GF-D8 (cell line): ENCODE results near the gene SPECC1.
"Not testable (repeated sequence)": the region's sequence is repeated elsewhere in the genome, so short reads cannot be mapped to it uniquely, and the experiment has no call there.

Experiments
- DNase-seq: peaks from one replicate; lab custom pipeline; 2025; lab: John Stamatoyannopoulos, UW

SPECC1 gene

DNA sequence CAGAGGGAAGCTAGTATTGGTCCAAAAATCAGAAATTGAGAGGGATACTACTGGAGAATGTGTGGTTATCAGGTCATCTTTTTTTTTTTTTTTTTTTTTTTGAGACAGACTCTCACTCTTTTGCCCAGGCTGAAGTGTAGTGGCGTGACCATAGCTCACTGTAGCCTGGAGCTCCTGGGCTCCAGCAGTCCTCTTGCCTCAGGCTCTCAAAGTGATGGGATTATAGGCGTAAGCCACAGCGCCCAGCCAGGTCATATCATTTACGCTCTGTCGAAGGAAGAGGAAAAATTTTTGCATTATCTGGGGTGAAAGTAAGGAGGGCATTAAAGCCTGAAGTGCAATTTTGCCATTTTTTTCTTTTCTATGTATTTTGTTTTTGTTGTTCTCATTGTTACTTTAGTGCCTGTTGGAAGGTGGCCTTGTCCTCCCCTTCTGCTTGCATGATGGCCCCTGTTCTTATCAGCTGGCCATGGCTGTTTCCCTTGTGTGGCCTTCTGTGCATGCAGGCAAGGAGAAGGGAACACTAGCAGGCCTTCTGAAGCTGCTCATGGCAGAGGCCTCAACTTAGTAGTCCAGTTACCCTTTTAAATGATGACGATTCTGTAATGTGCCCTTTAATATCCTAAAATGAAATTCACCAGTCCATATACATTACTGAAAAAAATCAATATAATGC is 118.3 kb downstream of the SPECC1 start:
- DNase-seq: no peak

DNA sequence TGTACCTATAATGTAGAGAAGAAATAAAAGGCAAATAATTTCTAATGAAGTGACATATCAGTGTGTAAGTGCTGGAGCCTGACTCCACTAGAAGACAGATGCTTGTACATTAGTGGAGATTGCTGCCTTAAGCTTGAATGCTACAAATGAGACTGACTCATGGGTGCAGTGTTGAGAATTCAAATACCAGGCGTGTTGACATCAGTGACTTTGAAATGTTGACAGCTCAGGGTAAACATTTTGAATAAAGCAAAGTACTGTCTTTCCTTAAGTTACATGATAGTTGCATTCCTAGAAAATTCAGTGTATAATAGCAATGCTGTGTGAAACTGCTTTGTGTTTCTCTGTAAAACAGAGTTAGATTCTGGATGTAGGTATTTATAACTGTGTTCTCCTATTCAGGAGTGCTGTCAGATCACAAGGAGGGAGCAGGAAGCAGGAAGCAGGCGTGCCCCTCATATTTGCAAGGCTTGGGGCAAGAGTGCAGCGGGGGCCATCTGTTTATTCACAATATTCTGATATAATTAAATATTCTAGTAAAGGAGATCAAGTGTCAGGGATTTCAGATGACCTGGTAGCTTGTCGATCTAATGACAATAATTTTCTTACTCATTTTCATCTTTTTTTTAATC is 119.0 kb downstream of the SPECC1 start:
- DNase-seq: no peak

DNA sequence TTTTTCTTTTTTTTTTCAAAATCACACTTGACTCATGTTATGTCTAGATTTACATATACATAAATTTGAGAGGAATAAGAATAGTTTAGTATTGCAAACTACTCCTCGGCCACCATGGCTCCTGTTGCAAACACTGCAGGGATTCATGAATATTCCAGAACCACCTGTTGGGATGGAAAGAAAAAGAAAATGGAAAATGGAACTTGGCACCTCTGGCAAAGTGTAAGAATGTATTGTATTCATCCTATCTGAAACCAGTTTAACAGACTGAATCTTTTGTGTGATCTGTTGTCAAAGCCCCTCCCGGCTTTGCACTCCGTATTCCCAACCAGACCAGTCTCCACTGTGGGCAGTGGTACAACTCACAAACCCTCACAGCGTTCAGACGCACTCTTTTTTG is 124.4 kb downstream of the SPECC1 start:
- no peak for DNase-seq

DNA sequence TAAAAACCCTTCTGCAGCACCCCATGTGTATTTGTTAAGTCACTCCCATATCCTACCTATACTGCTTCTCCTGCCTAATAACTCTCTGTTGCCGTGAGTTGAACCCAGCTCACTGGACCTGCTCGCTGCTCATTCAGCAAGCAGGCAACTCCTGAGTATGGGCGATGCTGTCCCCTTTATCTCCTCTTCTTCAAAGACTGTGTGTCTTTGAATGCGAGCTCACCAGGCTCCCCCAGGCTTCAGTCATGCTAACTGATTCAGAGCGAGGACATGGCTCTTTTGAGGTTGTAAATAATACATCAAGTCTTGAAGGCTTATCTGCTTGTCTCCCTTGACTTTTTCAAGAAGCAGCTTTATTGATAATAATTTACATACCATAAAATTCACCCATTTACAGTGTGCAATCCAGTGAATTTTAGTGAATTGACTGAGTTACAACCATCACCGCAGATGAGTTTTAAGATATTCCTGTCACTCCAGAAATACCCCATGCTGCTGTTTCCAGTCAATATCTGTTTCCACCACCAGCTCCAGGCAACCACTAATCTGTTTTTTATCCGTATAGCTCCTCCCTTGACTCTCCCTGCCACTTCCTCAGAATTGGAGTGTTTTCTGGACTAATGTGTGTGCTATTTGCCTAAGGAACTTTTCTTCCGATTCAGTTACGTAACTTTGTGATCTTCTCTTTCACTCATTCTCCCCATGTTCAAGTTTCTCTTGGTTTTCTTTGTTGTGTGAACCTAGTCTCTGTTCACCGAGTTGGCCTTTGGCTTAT is 132.2 kb downstream of the SPECC1 start:
- DNase-seq: no peak

DNA sequence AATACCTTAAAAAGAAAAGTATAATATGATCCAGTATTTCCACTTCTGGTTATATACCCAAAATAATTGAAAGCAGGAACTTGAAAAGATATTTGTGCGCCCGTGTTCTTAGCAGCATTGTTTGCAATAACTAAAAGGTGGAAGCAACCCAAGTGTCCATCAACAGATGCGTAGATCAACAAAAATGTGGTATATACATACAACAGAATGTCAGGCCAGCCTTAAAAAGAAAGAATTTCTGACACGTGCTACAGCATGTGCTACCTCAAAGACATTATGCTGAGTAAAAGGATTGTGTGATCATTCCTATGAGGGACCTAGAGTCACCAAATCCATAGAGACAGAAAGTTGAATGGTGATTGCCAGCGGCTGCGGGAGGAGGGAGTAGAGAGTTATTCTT is 133.1 kb downstream of the SPECC1 start:
- no peak for DNase-seq

DNA sequence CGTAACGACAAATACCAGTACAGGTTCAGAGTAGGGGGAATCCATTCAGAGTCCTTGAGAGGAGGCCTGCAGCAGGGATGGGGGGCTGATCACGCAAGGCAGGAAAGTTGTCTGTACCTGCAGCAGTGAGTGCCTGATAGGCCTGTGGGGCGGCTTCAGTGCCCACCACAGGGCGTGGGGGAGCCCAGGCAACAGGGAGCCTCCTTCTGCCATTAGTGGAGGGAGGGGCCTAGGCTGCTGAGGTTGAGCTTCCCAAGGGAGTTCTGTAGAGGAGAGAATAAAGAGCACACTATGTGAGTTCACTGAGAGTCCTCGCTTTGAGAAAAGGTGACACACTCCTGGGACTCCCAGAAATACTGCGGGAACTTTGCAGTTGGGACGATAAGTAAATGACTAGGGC is 134.6 kb downstream of the SPECC1 start:
- DNase-seq: no peak

DNA sequence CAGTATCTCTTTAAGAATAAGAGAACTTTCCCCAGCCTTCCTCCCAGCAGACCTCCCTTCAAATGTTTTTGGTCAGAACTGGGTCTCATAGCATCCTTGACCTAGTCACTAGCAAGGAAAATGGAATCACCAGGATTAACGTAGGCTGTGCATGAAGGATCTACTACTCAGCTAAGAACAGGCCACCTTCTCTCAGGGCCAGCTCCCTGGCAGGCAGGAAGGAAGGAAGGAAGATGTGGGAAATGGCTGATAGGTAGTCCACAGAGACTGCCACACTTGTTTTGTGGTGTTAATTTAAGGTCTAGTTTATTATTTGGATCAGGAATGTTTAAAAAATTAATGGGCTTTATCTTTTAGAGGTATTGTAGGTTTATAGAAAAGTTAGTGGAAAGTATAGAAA is 136.4 kb downstream of the SPECC1 start:
- no peak for DNase-seq

DNA sequence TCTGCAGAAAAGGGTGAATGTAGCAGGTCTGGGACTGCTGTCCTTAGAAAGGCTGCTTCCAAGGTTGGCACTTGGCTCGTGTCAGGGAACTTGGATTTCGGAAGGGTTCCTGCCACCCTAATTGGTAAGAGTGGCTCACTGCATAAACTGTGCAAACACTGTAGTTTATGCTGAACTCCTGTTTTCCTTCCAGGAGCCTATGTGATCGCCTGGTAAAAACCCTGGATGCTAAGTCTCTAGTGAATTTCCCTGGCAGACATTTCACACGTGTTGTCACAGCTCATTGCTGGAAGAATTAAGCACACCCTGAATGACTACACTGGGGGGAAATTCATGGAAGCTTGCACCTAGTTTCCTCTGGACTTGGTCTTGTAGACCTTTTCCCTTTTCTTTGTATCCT is 140.1 kb downstream of the SPECC1 start:
- no peak for DNase-seq

DNA sequence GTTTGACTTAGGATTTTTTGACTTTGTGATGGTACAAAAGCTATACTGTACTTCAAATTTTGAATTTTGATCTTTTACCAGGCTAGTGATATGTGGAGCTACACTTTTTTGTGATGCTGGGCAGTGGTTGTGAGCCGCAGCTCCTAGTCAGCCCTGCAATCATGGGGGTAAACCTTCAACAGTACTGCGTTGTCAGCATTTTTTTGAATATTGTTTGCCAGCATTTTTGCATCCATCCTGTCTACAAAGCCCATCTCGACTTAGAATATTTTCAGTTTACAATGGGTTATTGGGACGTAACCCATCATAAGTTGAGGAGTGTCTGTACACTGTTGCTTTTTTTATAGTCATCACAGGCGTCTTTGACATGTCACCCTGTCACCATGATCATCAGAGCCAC is 142.0 kb downstream of the SPECC1 start:
- DNase-seq: no peak

DNA sequence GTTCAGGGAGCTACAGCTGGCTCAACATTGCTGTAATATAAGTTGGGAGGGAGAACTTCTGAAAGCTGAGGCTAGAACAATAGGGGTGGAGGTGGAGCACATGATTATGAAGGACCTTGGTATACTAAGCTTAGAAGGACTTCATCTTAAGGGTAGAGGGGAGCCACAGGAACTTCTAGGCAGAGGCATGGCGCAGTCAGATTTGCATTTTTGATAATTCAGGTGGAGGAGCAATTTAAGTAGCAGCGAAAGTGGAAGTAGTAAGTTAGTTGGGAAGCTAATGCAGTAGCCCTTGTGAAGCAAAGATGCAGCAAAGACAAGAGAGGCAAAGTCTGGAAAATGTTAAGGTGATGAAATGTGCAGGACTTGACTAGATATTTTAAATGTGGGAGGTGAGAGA is 144.1 kb downstream of the SPECC1 start:
- DNase-seq: no peak

DNA sequence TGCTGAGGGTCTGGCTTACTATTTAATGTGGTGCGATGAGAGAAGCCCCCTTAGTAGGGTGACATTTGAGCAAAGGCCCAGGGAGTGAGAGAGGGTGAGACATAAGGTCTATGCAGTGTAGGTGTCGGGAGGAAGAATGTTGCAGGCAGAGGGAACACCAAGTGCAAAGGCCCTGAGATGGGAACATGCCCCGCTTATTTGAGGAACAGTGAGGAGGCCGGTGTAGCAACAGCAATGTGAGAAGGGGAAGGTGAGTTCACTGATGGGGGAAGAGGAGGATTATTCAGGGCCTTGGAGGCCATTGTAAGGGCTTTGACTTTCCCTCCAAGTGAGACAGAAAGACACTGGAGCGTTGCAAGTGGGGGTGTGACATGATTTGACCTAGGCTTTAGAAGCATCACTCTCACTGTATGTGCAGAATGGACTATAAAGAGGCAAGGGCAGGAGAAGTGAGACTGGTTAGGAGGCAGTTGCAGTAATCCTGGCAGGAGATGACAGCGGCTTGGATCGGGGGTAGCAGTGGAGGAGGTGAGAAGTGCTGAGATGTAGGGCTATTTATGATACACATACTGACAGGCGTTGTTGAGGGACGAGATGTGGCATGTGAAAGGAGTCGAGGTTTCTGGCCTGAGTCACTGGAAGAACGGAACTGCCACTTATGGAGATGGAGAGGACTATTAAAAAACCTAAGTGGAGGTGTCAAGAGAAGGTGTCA is 145.3 kb downstream of the SPECC1 start:
- DNase-seq: no peak

DNA sequence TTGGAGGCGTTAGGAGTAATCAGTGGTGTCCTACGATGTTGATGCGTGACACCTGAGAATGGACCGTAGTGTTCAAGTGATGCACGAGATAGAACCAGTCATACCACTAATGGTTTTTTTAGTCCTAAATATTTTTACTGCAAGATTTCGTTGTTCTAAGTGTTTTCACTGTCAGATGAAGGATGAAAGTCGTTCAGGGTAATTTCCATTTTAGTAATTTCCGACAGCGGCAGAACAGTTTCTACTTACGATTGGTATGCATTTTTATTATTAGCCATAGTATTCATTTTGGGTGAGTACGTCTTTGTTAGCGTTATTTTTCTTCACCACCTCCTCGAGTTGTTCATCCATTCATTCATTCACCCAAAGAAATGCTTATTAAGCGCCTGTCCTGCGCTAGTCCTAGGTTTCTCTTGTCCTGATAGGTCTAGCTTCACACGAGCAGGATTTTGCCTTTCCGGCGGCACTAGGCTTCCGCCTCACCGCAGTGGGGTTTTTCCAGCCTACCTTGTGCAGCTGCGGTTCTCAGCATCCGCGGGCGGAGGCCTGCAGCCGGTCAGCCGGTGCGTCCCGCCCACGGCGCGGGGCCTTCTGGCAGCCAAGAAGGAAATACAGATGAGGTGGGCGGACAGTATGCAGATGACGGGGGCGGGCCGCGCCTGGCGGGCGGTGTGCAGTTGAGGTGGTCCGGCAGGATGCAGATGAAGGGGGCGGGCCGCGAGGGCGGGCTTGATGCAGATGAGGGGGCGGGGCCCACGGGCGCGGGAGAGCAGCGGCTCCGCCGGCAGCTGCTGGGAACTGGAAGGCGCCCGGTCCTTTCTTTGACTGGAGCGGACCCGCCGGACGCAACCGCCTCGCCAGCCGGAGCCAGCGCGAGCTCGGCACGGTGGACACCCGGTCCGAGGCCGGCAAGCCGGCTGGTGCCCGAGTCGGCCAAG is 146.4 kb downstream of the SPECC1 start:
- peak; percentile 65 for DNase-seq

DNA sequence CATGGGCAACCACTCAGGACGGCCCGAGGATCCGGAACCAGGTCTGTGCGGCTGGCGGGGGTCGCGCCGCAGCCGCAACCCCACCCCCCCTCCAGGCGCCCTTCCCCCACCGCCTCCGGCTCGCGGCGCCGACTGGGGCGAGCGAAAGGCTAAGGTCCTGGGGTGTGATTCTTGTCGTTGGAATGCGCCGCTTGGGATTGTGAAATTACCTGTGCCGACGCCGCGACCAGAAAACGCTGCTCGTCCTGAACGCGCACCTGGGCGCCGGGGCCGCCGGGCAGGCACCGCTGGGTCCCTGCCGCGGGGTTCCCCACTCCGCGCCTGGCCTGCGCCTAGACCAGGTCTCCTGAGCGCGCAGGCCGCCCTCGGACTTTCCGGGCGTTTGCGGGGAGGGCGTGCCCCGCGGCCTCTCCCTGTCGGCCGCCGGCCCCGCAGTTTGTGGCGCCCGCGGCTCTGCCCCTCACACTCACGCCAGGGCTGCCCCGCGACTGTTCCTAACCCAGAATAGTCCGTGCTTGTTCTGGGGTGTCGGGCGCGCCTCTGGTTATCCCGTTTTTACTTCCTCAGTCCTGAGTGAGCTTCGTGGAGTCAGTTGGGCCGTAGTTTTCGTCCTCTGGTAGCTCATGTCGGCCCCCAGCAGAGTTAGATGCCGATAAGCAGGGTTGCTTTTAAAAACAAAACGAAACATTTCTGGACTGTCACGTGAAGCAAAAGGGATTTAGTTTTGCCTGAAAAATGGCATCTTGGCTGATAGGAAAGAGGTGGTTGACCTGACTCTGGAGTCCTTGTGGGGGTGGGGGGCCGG is 147.2 kb downstream of the SPECC1 start:
- DNase-seq: no peak

DNA sequence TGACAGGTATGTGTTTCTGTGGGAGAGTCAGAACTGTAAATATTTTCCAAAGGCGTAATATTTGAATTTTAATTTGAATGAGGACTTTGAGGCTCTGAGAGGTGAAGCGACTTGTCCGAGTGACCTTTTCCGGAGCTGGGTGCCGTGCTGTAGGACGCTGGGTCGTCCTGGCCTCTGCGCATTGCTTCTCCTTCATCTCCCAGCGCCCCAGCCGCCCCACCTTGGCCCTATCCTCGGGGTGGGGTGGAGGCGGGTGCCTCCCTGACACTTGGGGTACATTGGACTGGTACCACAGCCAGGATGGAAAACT is 147.8 kb downstream of the SPECC1 start:
- DNase-seq: no peak

DNA sequence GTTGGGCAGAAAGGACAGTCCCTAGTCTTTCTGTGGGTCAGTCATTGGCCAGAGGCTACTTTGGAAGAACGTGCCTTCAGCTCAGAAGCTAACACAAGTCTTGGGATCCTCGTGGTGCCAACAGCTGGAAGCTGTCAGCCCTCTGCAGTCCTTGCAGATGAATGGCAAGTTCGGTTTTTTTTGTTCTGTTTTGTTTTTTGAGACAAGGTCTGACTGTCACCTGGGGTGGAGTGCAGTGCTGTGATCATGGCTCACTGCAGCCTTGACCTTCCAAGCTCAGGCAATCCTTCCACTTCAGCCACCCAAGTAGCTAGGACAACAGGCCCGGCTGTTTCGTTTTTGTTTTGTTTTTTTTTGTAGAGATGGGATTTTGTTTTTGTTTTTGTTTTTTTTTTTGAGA is 149.4 kb downstream of the SPECC1 start:
- no peak for DNase-seq

DNA sequence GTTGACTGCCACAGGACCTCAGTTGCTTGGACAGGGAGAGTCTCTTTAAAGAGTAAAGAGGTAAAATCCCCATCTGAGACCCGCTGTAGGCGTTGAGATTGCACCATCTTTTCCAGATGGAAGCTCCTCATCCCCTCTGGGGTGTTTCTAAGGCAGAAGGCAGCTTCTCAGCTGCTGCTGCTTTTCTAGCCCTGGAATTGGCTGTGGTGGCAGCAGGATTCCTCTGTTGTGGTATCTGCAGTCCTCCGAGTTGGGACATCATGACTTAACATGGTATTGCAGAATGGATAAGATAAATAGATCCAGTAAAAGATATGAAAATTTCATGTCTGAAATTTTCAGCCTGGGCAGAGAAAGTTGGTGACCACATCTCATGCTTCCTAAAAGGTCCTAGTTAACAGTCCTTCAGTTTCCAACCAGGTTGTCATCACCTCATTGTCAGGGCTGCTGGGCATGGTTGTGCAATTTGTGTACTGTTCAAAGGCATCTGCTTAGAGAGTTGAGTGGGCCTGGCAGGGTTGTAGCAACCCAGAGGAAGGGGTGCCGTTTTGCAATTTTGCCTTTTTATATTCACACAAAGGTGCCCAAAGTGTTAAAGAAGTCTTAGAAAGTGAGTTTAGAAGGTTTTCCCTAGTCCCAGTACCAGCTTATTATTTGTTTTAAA is 150.4 kb downstream of the SPECC1 start:
- DNase-seq: no peak

DNA sequence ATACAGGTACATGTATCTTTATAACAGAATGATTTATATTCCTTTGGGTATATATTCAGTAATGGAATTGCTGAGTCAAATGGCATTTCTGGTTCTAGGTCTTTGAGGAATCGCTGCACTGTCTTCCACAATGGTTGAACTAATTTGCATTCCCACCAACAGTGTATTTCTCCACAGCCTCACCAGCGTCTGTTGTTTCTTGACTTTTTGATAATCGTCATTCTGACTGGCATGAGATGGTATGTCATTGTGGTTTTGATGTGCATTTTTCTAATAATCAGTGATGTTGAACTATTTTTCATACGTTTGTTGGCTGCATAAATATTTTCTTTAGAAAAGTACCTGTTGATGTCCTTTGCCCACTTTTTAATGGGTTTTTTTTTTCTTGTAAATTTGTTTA is 156.4 kb downstream of the SPECC1 start:
- not testable (repeated sequence) for DNase-seq

DNA sequence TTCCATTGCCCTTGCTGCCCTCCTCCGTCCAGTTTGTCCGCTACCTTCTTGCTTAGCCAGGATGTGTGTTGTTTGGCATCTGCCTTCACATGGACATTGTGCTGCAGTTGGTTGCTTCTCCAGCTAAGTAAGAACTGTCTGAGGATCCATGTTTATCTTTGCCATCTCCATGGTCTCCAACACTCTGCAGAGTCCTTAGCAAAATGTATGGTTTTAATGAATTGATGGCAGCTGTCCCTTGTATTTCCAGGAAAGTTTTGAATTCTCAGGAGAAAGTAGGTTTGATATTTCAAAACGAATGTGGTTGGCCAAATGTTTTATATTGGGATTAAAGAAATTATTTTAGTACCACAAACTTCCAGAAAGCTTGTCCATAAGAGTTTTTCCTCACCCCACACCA is 160.9 kb downstream of the SPECC1 start:
- DNase-seq: no peak

DNA sequence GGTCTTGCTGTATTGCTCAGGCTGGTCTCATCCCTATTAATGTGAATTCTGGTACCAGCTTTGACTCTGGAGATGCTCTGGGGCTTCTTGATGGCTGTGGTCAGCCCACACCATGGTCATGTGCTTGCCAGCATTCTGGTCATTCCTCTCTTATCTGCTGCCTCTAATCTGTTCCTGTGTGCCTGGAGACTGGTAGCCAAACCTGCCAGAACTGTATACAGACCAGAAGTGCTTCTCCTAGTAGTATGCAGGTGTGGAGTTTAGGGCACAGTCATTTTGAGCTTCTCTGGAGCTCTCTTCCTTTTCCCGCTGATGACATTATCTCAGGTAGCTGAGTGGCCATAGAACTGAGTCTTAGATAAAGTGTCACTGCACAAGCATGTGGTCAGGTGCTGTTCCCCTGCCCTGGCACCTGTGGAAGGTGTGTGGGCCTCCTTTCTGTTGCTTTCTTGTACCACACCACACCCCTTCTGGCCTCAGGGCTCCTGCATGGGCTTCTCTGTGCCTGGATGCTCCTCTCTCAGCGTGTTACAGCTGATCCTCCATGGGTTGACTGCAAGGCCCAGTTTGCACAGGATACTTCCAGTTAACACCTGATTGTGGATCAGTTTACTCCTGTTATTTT is 162.7 kb downstream of the SPECC1 start:
- DNase-seq: no peak

DNA sequence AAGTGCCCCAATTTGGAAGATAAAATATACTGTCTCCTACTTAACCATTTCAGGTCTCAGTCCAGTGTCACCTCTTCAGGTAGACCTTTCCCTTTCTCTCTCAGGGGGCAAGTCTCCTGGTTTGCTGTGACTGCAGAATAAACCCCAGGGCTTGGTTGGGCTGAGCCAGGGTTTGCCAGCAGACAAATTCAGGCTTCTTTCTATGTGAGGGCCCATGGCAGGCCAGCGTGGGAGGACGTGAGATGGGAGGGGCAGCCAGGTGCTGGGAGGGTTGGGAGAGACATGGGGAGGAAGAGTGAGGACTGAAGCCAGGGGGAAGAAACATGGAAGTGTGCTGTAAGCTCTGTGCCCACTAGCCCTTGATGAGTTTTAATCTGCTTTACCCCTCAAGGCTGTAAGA is 163.2 kb downstream of the SPECC1 start:
- no peak for DNase-seq
